GM11168 (cell line): ENCODE data around the gene SLC38A3.

Experiments used
- in situ Hi-C: fragments of 300-500 bp; cut with MboI; formaldehyde crosslinking; loops from one replicate; pipeline ENCODE4 v1.12.0; 2022; ENCODE audit warnings: low sequenced_read_pairs; ENCODE audit not compliant: unreplicated experiment

Gene SLC38A3

DNA sequence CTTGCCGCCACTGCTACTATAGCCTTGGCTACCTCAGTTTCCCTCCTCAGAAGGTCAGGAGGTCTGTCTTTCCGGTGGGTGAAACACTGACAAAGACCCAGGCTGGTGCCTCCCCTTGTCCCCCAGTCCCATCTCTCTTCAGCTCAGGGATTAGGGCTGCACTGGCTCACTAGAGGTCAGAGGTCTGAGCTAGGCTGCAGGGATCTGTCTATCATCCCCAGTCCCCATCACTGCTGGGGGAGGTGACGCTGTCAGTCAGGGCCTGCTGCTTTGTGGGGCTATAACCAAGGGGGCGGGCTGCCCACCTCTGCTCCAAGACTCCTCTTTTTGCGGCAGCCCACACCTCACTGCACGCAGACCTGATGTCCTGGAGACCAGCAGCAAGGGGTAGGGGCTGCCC lies 36.3 kb upstream of the SLC38A3 start:
- in situ Hi-C loops = no loop called here

DNA sequence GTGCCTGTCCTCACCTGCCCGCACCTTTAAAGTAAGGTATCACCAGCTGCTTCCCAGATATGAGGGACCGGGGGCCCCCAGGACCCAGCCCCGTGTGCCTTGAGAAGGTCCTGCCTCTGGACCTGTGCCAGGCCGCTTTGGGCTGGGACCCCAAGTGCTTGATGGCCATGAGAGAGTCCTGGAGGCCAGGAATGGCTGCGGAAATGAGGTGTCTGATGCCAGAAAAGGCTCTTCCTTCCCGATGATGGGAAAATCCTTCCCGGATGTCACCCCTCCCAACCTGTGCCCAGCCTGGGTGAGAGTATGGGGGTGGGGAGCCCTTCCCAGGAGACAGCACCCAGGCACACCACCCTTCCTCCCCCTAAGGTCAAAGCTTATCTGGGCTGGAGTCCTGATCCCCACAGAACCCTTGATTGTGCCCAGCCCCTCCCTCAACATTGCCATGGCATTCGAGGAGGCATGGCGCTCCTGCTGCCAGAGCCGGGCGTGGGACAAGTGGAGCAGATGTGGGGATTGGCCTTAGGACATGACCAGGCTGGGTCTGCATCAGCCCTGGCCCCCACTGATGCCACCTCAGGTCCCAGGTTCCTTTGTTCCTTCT lies 35.7 kb upstream of the SLC38A3 start:
- in situ Hi-C loops = no loop called here

- in situ Hi-C loops = no loop called here
Measured at GRCh38 chr3:50169858-50170257, 35.2 kb upstream of the SLC38A3 start.

- in situ Hi-C loops = no loop called here
Measured at GRCh38 chr3:50170689-50171088, 34.4 kb upstream of the SLC38A3 start.

GRCh38 chr3:50171540-50172301 lies 33.4 kb upstream of the SLC38A3 start:
- in situ Hi-C loops = no loop called here

- in situ Hi-C loops = no loop called here
Measured at GRCh38 chr3:50172626-50173220, 32.3 kb upstream of the SLC38A3 start.

DNA sequence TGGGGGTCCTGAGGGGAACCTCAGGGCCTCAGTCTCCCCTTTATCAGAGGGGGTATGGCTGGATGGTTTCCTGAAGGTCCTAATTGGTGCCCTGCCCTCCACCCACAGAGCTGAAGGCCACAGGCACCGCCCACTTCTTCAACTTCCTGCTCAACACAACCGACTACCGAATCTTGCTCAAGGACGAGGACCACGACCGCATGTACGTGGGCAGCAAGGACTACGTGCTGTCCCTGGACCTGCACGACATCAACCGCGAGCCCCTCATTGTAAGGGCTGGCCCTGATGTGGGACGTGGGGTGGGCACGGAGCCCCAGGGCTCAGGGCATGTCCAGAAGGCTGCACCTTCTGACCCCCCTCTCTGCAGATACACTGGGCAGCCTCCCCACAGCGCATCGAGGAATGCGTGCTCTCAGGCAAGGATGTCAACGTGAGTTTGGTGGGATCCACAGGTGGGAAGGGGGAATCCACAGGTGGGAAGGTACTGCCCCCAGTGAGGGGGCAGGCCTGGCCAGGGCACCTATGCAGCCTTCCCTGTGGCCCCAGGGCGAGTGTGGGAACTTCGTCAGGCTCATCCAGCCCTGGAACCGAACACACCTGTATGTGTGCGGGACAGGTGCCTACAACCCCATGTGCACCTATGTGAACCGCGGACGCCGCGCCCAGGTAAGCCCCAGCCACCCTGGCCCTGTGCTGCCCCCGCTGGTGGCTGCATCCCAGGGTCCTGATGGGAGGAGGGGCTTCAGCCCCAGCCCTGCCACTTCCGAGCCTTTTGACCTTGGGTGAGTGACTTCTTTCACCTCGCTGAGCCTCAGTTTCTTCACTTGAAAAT lies 31.2 kb upstream of the SLC38A3 start:
- in situ Hi-C loops = no loop called here

DNA sequence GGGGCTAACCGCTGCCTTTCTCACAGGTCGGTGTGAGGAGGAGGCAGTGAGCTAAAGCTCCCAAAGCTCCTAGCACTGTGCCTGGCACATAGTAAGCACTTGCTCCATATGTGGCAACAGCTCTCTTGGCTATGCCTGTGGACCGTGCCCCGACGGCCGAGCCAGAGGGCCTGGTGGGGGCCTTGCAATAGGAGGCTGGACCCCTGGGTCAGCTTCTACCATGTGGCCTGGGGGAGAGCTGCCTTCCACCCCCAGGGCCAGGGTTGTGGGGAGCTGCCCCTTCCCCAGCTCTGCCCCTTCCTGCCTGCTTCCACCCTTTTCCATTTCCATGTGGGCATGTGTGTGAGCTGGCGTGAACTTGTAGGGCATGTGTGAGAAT lies 30.6 kb upstream of the SLC38A3 start:
- in situ Hi-C loops = no loop called here

DNA sequence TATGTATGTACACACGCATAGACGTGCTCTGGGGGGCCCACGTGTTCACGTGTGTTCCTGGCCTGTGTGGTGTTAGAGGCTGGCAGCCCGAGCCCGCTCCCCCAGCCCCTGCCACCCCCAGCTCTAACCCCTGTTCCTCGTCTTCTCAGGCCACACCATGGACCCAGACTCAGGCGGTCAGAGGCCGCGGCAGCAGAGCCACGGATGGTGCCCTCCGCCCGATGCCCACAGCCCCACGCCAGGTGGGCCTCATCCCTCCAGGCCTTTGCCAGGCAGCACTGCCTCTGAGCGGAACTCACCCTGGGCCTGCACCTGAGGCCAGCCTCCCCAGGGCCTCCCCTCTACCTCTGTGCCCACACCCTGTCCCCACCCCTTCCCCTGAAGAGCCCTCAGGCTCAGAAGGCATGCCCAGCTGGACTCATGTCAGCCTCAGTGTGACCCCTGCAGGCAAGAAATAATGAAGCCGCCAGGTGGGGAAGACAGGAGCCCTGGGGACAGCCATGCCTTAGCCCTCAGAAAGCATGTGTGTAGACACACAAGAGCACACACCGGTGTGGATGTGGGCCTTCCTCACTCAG lies 30.0 kb upstream of the SLC38A3 start:
- in situ Hi-C loops = no loop called here

DNA sequence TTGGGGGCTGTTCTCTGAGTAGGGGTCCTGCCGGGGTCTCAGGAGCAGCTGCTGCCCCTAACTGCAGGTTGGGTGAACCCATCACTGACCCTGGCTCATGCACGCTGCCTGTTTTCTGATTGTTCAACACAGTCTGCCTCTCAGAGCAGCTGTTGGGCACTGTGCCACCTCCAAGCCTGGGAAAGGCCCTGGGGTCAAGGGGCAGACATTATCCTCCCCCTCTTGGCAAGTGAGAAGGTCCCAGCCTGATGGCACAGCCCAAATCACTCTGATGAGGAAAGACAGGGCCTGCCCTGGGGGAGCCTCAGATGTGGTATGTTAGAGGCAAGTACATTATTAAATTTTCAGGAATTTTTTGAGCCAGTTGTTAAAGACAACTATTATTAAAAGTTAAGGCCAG lies 27.7 kb upstream of the SLC38A3 start:
- in situ Hi-C loops = no loop called here

GRCh38 chr3:50179710-50180109 lies 25.4 kb upstream of the SLC38A3 start:
- in situ Hi-C loops = no loop called here

- in situ Hi-C loops = no loop called here
Measured at GRCh38 chr3:50181985-50182384, 23.1 kb upstream of the SLC38A3 start.

GRCh38 chr3:50182533-50183099 lies 22.5 kb upstream of the SLC38A3 start:
- in situ Hi-C loops = no loop called here

- in situ Hi-C loops = no loop called here
Measured at GRCh38 chr3:50183755-50184154, 21.3 kb upstream of the SLC38A3 start.

GRCh38 chr3:50184242-50184978 lies 20.7 kb upstream of the SLC38A3 start:
- in situ Hi-C loops = no loop called here

GRCh38 chr3:50185230-50185629 lies 19.8 kb upstream of the SLC38A3 start:
- in situ Hi-C loops = no loop called here

GRCh38 chr3:50186096-50186495 lies 19.0 kb upstream of the SLC38A3 start:
- in situ Hi-C loops = no loop called here

- in situ Hi-C loops = no loop called here
Measured at GRCh38 chr3:50187750-50188149, 17.3 kb upstream of the SLC38A3 start.

- in situ Hi-C loops = no loop called here
Measured at GRCh38 chr3:50189274-50189673, 15.8 kb upstream of the SLC38A3 start.

- in situ Hi-C loops = no loop called here
Measured at GRCh38 chr3:50189989-50190388, 15.1 kb upstream of the SLC38A3 start.
